ENCODE measurements around the gene TDRD12. TPM values are rescaled to one million over a fixed set of nuclear protein-coding genes. Genes with fewer than 3 reads are reported as not detected.
"Not testable (repeated sequence)": the region's sequence is repeated elsewhere in the genome, so short reads cannot be mapped to it uniquely, and the experiment has no call there.

Gene TDRD12
- total RNA-seq, 1 donor from 2014 or later: 1.6 TPM

GRCh38 chr19:32692727-32693061 is 26.9 kb upstream of the TDRD12 start:
- Histone ChIP-seq H3K4me3 (ENCODE audit: low read length in 3 of 3) (peak overlapping the region; percentile 86 to 91 (median 89)), H3K4me1 (ENCODE audit: control insufficient read depth in 3 of 3, insufficient read depth in 3 of 3, low read length in 3 of 3) (peaks cover 28 to 45% (median 40%) of the 10 kb centered on the region in 3 donors), H3K27ac (ENCODE audit: low read depth, low read length) (peak overlapping the region; percentile 66), H3K9me3 (ENCODE audit: control insufficient read depth in 3 of 3, low read length in 3 of 3) (no peaks in the 10 kb centered on the region), H3K9ac (ENCODE audit: low read depth in 1 of 3, low read length in 3 of 3) (peak overlapping the region; percentile 86 to 91 (median 90)), H3K27me3 (ENCODE audit: control insufficient read depth in 3 of 3, insufficient read depth in 3 of 3, low read length in 3 of 3) (no peaks in the 10 kb centered on the region), H3K36me3 (ENCODE audit: control insufficient read depth in 3 of 3, insufficient read depth in 3 of 3, low read length in 3 of 3) (no peaks in the 10 kb centered on the region)

- Histone ChIP-seq H3K4me3 (ENCODE audit: low read length in 3 of 3) (peak overlapping the region; percentile 86 to 91 (median 89)), H3K4me1 (ENCODE audit: control insufficient read depth in 3 of 3, insufficient read depth in 3 of 3, low read length in 3 of 3) (peaks cover 28 to 45% (median 37%) of the 10 kb centered on the region in 3 donors), H3K9ac (ENCODE audit: low read depth in 1 of 3, low read length in 3 of 3) (peak overlapping the region in 2 of 3 donors; percentile 20 to 91)
- not testable (repeated sequence) for H3K27ac ChIP-seq (ENCODE audit: low read depth, low read length); H3K36me3 ChIP-seq (ENCODE audit: control insufficient read depth in 3 of 3, insufficient read depth in 3 of 3, low read length in 3 of 3); H3K9me3 ChIP-seq (ENCODE audit: control insufficient read depth in 3 of 3, low read length in 3 of 3); H3K27me3 ChIP-seq (ENCODE audit: control insufficient read depth in 3 of 3, insufficient read depth in 3 of 3, low read length in 3 of 3)
Measured at GRCh38 chr19:32693151-32694108, 26.1 kb upstream of the TDRD12 start.

- H3K4me3 ChIP-seq (ENCODE audit: low read length in 3 of 3); H3K36me3 ChIP-seq (ENCODE audit: control insufficient read depth in 3 of 3, insufficient read depth in 3 of 3, low read length in 3 of 3); H3K9ac ChIP-seq (ENCODE audit: low read depth in 1 of 3, low read length in 3 of 3); H3K9me3 ChIP-seq (ENCODE audit: control insufficient read depth in 3 of 3, low read length in 3 of 3); H3K27ac ChIP-seq (ENCODE audit: low read depth, low read length); H3K27me3 ChIP-seq (ENCODE audit: control insufficient read depth in 3 of 3, insufficient read depth in 3 of 3, low read length in 3 of 3): not testable (repeated sequence)
- peaks cover 28 to 45% (median 37%) of the 10 kb centered on the region in 3 donors for H3K4me1 ChIP-seq (ENCODE audit: control insufficient read depth in 3 of 3, insufficient read depth in 3 of 3, low read length in 3 of 3)
Measured at GRCh38 chr19:32694316-32694715, 25.3 kb upstream of the TDRD12 start.

GRCh38 chr19:32694851-32695250 is 24.7 kb upstream of the TDRD12 start:
- H3K36me3 ChIP-seq (ENCODE audit: control insufficient read depth in 3 of 3, insufficient read depth in 3 of 3, low read length in 3 of 3); H3K27ac ChIP-seq (ENCODE audit: low read depth, low read length); H3K4me3 ChIP-seq (ENCODE audit: low read length in 3 of 3); H3K27me3 ChIP-seq (ENCODE audit: control insufficient read depth in 3 of 3, insufficient read depth in 3 of 3, low read length in 3 of 3); H3K9ac ChIP-seq (ENCODE audit: low read depth in 1 of 3, low read length in 3 of 3); H3K9me3 ChIP-seq (ENCODE audit: control insufficient read depth in 3 of 3, low read length in 3 of 3): not testable (repeated sequence)
- peaks cover 28 to 44% (median 37%) of the 10 kb centered on the region in 3 donors for H3K4me1 ChIP-seq (ENCODE audit: control insufficient read depth in 3 of 3, insufficient read depth in 3 of 3, low read length in 3 of 3)

GRCh38 chr19:32695506-32695905 is 24.1 kb upstream of the TDRD12 start:
- Histone ChIP-seq H3K4me1 (ENCODE audit: control insufficient read depth in 3 of 3, insufficient read depth in 3 of 3, low read length in 3 of 3) (peaks cover 28 to 42% (median 37%) of the 10 kb centered on the region in 3 donors), H3K36me3 (ENCODE audit: control insufficient read depth in 3 of 3, insufficient read depth in 3 of 3, low read length in 3 of 3) (peaks cover 5 to 10% (median 5%) of the 10 kb centered on the region in 3 donors)
- not testable (repeated sequence) for H3K27ac ChIP-seq (ENCODE audit: low read depth, low read length); H3K9me3 ChIP-seq (ENCODE audit: control insufficient read depth in 3 of 3, low read length in 3 of 3); H3K9ac ChIP-seq (ENCODE audit: low read depth in 1 of 3, low read length in 3 of 3); H3K27me3 ChIP-seq (ENCODE audit: control insufficient read depth in 3 of 3, insufficient read depth in 3 of 3, low read length in 3 of 3); H3K4me3 ChIP-seq (ENCODE audit: low read length in 3 of 3)

- not testable (repeated sequence) for H3K9ac ChIP-seq (ENCODE audit: low read depth in 1 of 3, low read length in 3 of 3); H3K4me3 ChIP-seq (ENCODE audit: low read length in 3 of 3); H3K9me3 ChIP-seq (ENCODE audit: control insufficient read depth in 3 of 3, low read length in 3 of 3); H3K27ac ChIP-seq (ENCODE audit: low read depth, low read length); H3K27me3 ChIP-seq (ENCODE audit: control insufficient read depth in 3 of 3, insufficient read depth in 3 of 3, low read length in 3 of 3)
- H3K4me1 ChIP-seq (ENCODE audit: control insufficient read depth in 3 of 3, insufficient read depth in 3 of 3, low read length in 3 of 3): peaks cover 21 to 36% (median 28%) of the 10 kb centered on the region in 3 donors
- peaks cover 5 to 12% (median 5%) of the 10 kb centered on the region in 3 donors for H3K36me3 ChIP-seq (ENCODE audit: control insufficient read depth in 3 of 3, insufficient read depth in 3 of 3, low read length in 3 of 3)
Measured at GRCh38 chr19:32696771-32697170, 22.8 kb upstream of the TDRD12 start.

GRCh38 chr19:32700129-32700528 is 19.4 kb upstream of the TDRD12 start:
- H3K36me3 ChIP-seq (ENCODE audit: control insufficient read depth in 3 of 3, insufficient read depth in 3 of 3, low read length in 3 of 3): peaks cover 5 to 12% (median 7%) of the 10 kb centered on the region in 3 donors

GRCh38 chr19:32702010-32702409 is 17.6 kb upstream of the TDRD12 start:
- Histone ChIP-seq H3K4me3 (ENCODE audit: low read length in 3 of 3) (no peak overlapping the region), H3K27ac (ENCODE audit: low read depth, low read length) (no peak overlapping the region), H3K36me3 (ENCODE audit: control insufficient read depth in 3 of 3, insufficient read depth in 3 of 3, low read length in 3 of 3) (peaks cover 5 to 14% (median 7%) of the 10 kb centered on the region in 3 donors), H3K9me3 (ENCODE audit: control insufficient read depth in 3 of 3, low read length in 3 of 3) (peaks cover 2 to 5% (median 3%) of the 10 kb centered on the region in 3 donors), H3K27me3 (ENCODE audit: control insufficient read depth in 3 of 3, insufficient read depth in 3 of 3, low read length in 3 of 3) (no peaks in the 10 kb centered on the region), H3K4me1 (ENCODE audit: control insufficient read depth in 3 of 3, insufficient read depth in 3 of 3, low read length in 3 of 3) (peaks cover 0 to under 1% (median 0%) of the 10 kb centered on the region in 3 donors), H3K9ac (ENCODE audit: low read depth in 1 of 3, low read length in 3 of 3) (no peak overlapping the region)

More at GRCh38 chr19:32700129-32700528, 19.4 kb upstream of the TDRD12 start:
- H3K9ac ChIP-seq (ENCODE audit: low read depth in 1 of 3, low read length in 3 of 3); H3K27me3 ChIP-seq (ENCODE audit: control insufficient read depth in 3 of 3, insufficient read depth in 3 of 3, low read length in 3 of 3); H3K27ac ChIP-seq (ENCODE audit: low read depth, low read length); H3K9me3 ChIP-seq (ENCODE audit: control insufficient read depth in 3 of 3, low read length in 3 of 3); H3K4me3 ChIP-seq (ENCODE audit: low read length in 3 of 3): not testable (repeated sequence)
- peaks cover 6 to 16% (median 8%) of the 10 kb centered on the region in 3 donors for H3K4me1 ChIP-seq (ENCODE audit: control insufficient read depth in 3 of 3, insufficient read depth in 3 of 3, low read length in 3 of 3)

GRCh38 chr19:32704006-32704405 is 15.6 kb upstream of the TDRD12 start:
- not testable (repeated sequence) for H3K9me3 ChIP-seq (ENCODE audit: control insufficient read depth in 3 of 3, low read length in 3 of 3); H3K4me3 ChIP-seq (ENCODE audit: low read length in 3 of 3); H3K9ac ChIP-seq (ENCODE audit: low read depth in 1 of 3, low read length in 3 of 3); H3K27me3 ChIP-seq (ENCODE audit: control insufficient read depth in 3 of 3, insufficient read depth in 3 of 3, low read length in 3 of 3); H3K4me1 ChIP-seq (ENCODE audit: control insufficient read depth in 3 of 3, insufficient read depth in 3 of 3, low read length in 3 of 3); H3K27ac ChIP-seq (ENCODE audit: low read depth, low read length)
- peaks cover 5 to 11% (median 7%) of the 10 kb centered on the region in 3 donors for H3K36me3 ChIP-seq (ENCODE audit: control insufficient read depth in 3 of 3, insufficient read depth in 3 of 3, low read length in 3 of 3)

- Histone ChIP-seq H3K36me3 (ENCODE audit: control insufficient read depth in 3 of 3, insufficient read depth in 3 of 3, low read length in 3 of 3) (peaks cover 4 to 17% (median 11%) of the 10 kb centered on the region in 3 donors), H3K4me3 (ENCODE audit: low read length in 3 of 3) (no peak overlapping the region), H3K4me1 (ENCODE audit: control insufficient read depth in 3 of 3, insufficient read depth in 3 of 3, low read length in 3 of 3) (no peaks in the 10 kb centered on the region), H3K9ac (ENCODE audit: low read depth in 1 of 3, low read length in 3 of 3) (no peak overlapping the region), H3K9me3 (ENCODE audit: control insufficient read depth in 3 of 3, low read length in 3 of 3) (peaks cover 2 to 5% (median 3%) of the 10 kb centered on the region in 3 donors), H3K27me3 (ENCODE audit: control insufficient read depth in 3 of 3, insufficient read depth in 3 of 3, low read length in 3 of 3) (no peaks in the 10 kb centered on the region), H3K27ac (ENCODE audit: low read depth, low read length) (no peak overlapping the region)
Measured at GRCh38 chr19:32708457-32708856, 11.1 kb upstream of the TDRD12 start.

All from skeletal muscle tissue (tissue), 4 donors.